ENCODE data around the gene KIF19.

DNA sequence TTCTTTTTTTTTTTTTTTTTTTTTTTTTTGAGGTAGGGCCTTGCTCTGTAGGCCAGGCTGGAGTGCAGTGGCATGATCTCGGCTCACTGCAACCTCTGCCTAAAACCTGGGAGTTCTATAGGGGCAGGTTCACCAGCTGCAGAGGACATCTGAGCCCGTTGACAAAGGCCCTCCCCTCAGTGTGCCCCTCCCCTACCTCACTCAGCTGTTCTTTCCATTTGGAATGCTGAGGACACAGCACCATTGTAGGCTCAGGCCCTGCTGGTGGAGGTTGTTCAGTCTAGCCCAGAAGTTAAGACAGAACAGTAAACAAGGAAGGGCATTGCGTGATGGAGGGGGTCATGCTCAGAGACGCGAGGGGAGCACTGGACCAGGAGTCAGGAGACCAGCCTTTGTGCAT is 21.8 kb upstream of the KIF19 start:
- TF ChIP-seq CTCF (IDR thresholded peaks at IDR 0.05; ENCODE audit: poor library complexity) (no peak), EZH2 (IDR thresholded peaks at IDR 0.05; ENCODE audit: borderline replicate concordance) (no peak)
